HG03571 (cell line): Measurements from ENCODE around the gene OR1J1.

Experiments
- ATAC-seq: cut with Tn5 transposase; IDR thresholded peaks from one replicate; pipeline ENCODE4 v1.9.1; 2021; ENCODE audit not compliant: unreplicated experiment

Gene OR1J1

GRCh38 chr9:122445155-122445749 is 32.5 kb downstream of the OR1J1 start:
- ATAC-seq, result no peak

GRCh38 chr9:122444041-122444733 is 33.5 kb downstream of the OR1J1 start:
- no peak for ATAC-seq

- no peak for ATAC-seq
Measured at GRCh38 chr9:122442568-122442967, 35.2 kb downstream of the OR1J1 start.
